ENCODE data around the gene ZBTB2.
"Not testable (repeated sequence)": the region's sequence is repeated elsewhere in the genome, so short reads cannot be mapped to it uniquely, and the experiment has no call there.

ZBTB2 gene

GRCh38 chr6:151370509-151371078 is 20.8 kb downstream of the ZBTB2 start:
- DNase-seq: no peak

- no peak for DNase-seq
These were observed 26.1 kb downstream of the ZBTB2 start for GRCh38 chr6:151365233-151365632.

- no peak for DNase-seq
These were observed 31.9 kb downstream of the ZBTB2 start for GRCh38 chr6:151359486-151359885.

GRCh38 chr6:151358475-151358874 is 32.9 kb downstream of the ZBTB2 start:
- no peak for DNase-seq

- DNase-seq: no peak
These were observed 33.5 kb downstream of the ZBTB2 start for GRCh38 chr6:151357758-151358436.

- not testable (repeated sequence) for DNase-seq
These were observed 34.4 kb downstream of the ZBTB2 start for GRCh38 chr6:151356983-151357382.

GRCh38 chr6:151353795-151354194 is 37.6 kb downstream of the ZBTB2 start:
- no peak for DNase-seq

GRCh38 chr6:151352410-151353396 is 38.7 kb downstream of the ZBTB2 start:
- no peak for DNase-seq

GRCh38 chr6:151351731-151352130 is 39.6 kb downstream of the ZBTB2 start:
- no peak for DNase-seq

- DNase-seq: no peak
These were observed 40.1 kb downstream of the ZBTB2 start for GRCh38 chr6:151351146-151351700.

- DNase-seq: no peak
These were observed 40.8 kb downstream of the ZBTB2 start for GRCh38 chr6:151350442-151351145.

GRCh38 chr6:151349651-151350270 is 41.6 kb downstream of the ZBTB2 start:
- DNase-seq: peak; percentile 82

GRCh38 chr6:151342750-151343149 is 48.6 kb downstream of the ZBTB2 start:
- DNase-seq: not testable (repeated sequence)

- DNase-seq: no peak
These were observed 49.7 kb downstream of the ZBTB2 start for GRCh38 chr6:151341476-151342195.

GRCh38 chr6:151340219-151340978 is 51.0 kb downstream of the ZBTB2 start:
- DNase-seq: no peak

- no peak for DNase-seq
These were observed 52.0 kb downstream of the ZBTB2 start for GRCh38 chr6:151339369-151339768.

GRCh38 chr6:151338651-151339200 is 52.6 kb downstream of the ZBTB2 start:
- no peak for DNase-seq

- no peak for DNase-seq
These were observed 55.4 kb downstream of the ZBTB2 start for GRCh38 chr6:151335930-151336329.

- no peak for DNase-seq
These were observed 61.1 kb downstream of the ZBTB2 start for GRCh38 chr6:151330130-151330696.

GRCh38 chr6:151327101-151327500 is 64.3 kb downstream of the ZBTB2 start:
- no peak for DNase-seq
